GM10248 (cell line): ENCODE data around the gene DGKK.
"Not testable (repeated sequence)": the region's sequence is repeated elsewhere in the genome, so short reads cannot be mapped to it uniquely, and the experiment has no call there.

Source experiments
- CTCF ChIA-PET: fragments of 300-600 bp; sonication (Branson Sonifier 250); formaldehyde crosslinking; extraction: SDS; loops from one replicate; lab custom pipeline; 2021; ENCODE audit warnings: antibody characterized with exemption; lab: Yijun Ruan, JAX
- POLR2A ChIA-PET: fragments of 350-650 bp; sonication (Branson Sonifier 250); formaldehyde crosslinking; extraction: SDS; loops from one replicate; lab custom pipeline; 2020; ENCODE audit warnings: antibody characterized with exemption; lab: Yijun Ruan, JAX
- DNase-seq: peaks from one replicate; pipeline ENCODE4 v3.0.0; 2012; ENCODE audit errors: extremely low spot score
- CTCF ChIP-seq: IDR thresholded peaks from 2 replicates; pipeline ENCODE4 v1.5.1; 2012; ENCODE audit warnings: mild to moderate bottlenecking, low read depth; ENCODE audit errors: extremely low read depth, missing control alignments, control extremely low read depth

The DGKK gene

GRCh38 chrX:50372966-50373365, 97.7 kb downstream of the DGKK start:
- TF ChIP-seq CTCF: no peak
- no peak for DNase-seq
- ChIA-PET CTCF (no interaction called here), POLR2A (no interaction called here)

- POLR2A ChIA-PET: no interaction called here
- DNase-seq: no peak
- CTCF ChIA-PET: no interaction called here
- no peak for TF ChIP-seq CTCF
Measured at GRCh38 chrX:50343917-50344316, 126.7 kb downstream of the DGKK start.

- DNase-seq: no peak
- ChIA-PET POLR2A (no interaction called here), CTCF (no interaction called here)
- TF ChIP-seq CTCF: no peak
Measured at GRCh38 chrX:50333308-50333707, 137.3 kb downstream of the DGKK start.

- CTCF ChIA-PET, DNase-seq, POLR2A ChIA-PET: not testable (repeated sequence)
Measured at GRCh38 chrX:50332668-50333067, 138.0 kb downstream of the DGKK start.

GRCh38 chrX:50327235-50327634, 143.4 kb downstream of the DGKK start:
- no peak for TF ChIP-seq CTCF
- ChIA-PET CTCF (no interaction called here), POLR2A (no interaction called here)
- no peak for DNase-seq
